Breast epithelium (tissue), 4 donors: Measurements from ENCODE around the gene FOXN3. TPM values are rescaled to one million over a fixed set of nuclear protein-coding genes. Genes with fewer than 3 reads are reported as not detected.

Experiments
- DNase-seq, 2 donors: peaks; one replicate each; pipeline ENCODE4 v3.0.0-alpha.2; 2019; ENCODE audit warnings: low spot score in 2 of 2
- H3K27ac ChIP-seq, 2 donors: fragments of 200-600 bp; sonication (generic) in 1 of 2; one replicate each; pipeline ENCODE4 v1.5.1; 2016 to 2019; ENCODE audit warnings: mild to moderate bottlenecking in 1 of 2
- H3K27me3 ChIP-seq, 2 donors: fragments of 200-600 bp; sonication (generic) in 1 of 2; one replicate each; pipeline versions ENCODE4 v1.5.1 to v1.6.0; 2017 to 2019; ENCODE audit warnings: control low read depth in 1 of 2, mild to moderate bottlenecking in 1 of 2
- H3K36me3 ChIP-seq: fragments of 200-600 bp; one replicate; pipeline ENCODE4 v1.5.1; 2019
- H3K4me1 ChIP-seq, 2 donors: fragments of 200-600 bp; sonication (generic); one replicate each; pipeline ENCODE4 v1.5.1; 2016 to 2019; ENCODE audit warnings: control low read depth in 1 of 2
- H3K4me3 ChIP-seq, 3 donors: fragments of 200-600 bp; sonication (generic); 1 replicate in 2 of 3; 2 replicates in 1 of 3; pipeline ENCODE4 v1.5.1; 2016 to 2019; ENCODE audit warnings: mild to moderate bottlenecking in 3 of 3, moderate library complexity in 2 of 3
- H3K9me3 ChIP-seq, 2 donors: fragments of 200-600 bp; sonication (generic) in 1 of 2; one replicate each; pipeline ENCODE4 v1.5.1; 2016 to 2019; ENCODE audit warnings: control low read depth in 1 of 2
- POLR2A ChIP-seq: fragments of 450-650 bp; IDR thresholded peaks from one replicate; pipeline ENCODE4 v1.6.1; 2016; ENCODE audit warnings: antibody characterized with exemption, mild to moderate bottlenecking, moderate library complexity
- POLR2AphosphoS5 ChIP-seq, 3 donors: sonication (generic); formaldehyde crosslinking; IDR thresholded peaks; one replicate each; pipeline ENCODE4 v1.6.1; 2017; ENCODE audit warnings: antibody characterized with exemption in 3 of 3
- intact Hi-C: fragments of 100-400 bp; cut with DNase I; formaldehyde crosslinking; loops from one replicate; pipeline ENCODE4 v1.15.1; 2023; ENCODE audit warnings: low total_unique reads
- total RNA-seq, 3 donors: library from RNA; depleted of rRNA; stranded (reverse); fragments of >200 nt; gene quantifications; one replicate each; pipeline ENCODE4 v1.1.0, GENCODE V29; 2016
- TF ChIP-seq, protein P1 (sequence below), 3 donors: fragments of 450-650 bp; IDR thresholded peaks; one replicate each; pipeline ENCODE4 v1.5.1; 2016 to 2017; ENCODE audit warnings: antibody characterized with exemption in 3 of 3, mild to moderate bottlenecking in 3 of 3, moderate library complexity in 3 of 3

The FOXN3 gene
- total RNA-seq, 3 donors from 2014 or later: 70.7 to 180 (median 80.3) TPM

DNA sequence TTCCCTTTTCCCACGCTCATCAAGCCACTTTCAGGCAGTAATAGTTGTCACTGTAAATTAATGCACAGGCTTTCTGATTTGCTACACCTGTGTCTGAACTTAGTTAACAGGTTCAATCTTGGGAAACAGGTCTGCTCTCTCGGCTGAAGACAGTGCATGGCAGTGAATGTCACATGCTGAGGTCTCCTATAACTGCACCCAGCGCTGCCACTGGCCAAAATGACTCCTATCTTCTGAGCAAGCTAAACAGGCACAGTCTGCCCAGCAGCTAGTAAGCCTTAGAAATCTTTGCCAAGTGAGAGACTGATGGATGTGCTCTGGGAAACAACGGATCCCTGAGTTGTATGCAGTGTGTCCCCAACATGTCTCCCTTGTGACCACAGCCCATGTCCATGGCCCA, 25.2 kb upstream of the FOXN3 start:
- Histone ChIP-seq H3K9me3 (no peaks in the 10 kb centered on the region), H3K27ac (no peak overlapping the region), H3K4me3 (no peak overlapping the region), H3K27me3 (no peaks in the 10 kb centered on the region), H3K36me3 (no peaks in the 10 kb centered on the region), H3K4me1 (no peaks in the 10 kb centered on the region)
- DNase-seq: no peak
- TF ChIP-seq POLR2A: no peak
- TF ChIP-seq, protein P1, sequence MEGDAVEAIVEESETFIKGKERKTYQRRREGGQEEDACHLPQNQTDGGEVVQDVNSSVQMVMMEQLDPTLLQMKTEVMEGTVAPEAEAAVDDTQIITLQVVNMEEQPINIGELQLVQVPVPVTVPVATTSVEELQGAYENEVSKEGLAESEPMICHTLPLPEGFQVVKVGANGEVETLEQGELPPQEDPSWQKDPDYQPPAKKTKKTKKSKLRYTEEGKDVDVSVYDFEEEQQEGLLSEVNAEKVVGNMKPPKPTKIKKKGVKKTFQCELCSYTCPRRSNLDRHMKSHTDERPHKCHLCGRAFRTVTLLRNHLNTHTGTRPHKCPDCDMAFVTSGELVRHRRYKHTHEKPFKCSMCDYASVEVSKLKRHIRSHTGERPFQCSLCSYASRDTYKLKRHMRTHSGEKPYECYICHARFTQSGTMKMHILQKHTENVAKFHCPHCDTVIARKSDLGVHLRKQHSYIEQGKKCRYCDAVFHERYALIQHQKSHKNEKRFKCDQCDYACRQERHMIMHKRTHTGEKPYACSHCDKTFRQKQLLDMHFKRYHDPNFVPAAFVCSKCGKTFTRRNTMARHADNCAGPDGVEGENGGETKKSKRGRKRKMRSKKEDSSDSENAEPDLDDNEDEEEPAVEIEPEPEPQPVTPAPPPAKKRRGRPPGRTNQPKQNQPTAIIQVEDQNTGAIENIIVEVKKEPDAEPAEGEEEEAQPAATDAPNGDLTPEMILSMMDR (IDR thresholded peaks at IDR 0.05): no peak
- TF ChIP-seq POLR2AphosphoS5 (IDR thresholded peaks at IDR 0.05): no peak
- intact Hi-C loops: no loop called here

DNA sequence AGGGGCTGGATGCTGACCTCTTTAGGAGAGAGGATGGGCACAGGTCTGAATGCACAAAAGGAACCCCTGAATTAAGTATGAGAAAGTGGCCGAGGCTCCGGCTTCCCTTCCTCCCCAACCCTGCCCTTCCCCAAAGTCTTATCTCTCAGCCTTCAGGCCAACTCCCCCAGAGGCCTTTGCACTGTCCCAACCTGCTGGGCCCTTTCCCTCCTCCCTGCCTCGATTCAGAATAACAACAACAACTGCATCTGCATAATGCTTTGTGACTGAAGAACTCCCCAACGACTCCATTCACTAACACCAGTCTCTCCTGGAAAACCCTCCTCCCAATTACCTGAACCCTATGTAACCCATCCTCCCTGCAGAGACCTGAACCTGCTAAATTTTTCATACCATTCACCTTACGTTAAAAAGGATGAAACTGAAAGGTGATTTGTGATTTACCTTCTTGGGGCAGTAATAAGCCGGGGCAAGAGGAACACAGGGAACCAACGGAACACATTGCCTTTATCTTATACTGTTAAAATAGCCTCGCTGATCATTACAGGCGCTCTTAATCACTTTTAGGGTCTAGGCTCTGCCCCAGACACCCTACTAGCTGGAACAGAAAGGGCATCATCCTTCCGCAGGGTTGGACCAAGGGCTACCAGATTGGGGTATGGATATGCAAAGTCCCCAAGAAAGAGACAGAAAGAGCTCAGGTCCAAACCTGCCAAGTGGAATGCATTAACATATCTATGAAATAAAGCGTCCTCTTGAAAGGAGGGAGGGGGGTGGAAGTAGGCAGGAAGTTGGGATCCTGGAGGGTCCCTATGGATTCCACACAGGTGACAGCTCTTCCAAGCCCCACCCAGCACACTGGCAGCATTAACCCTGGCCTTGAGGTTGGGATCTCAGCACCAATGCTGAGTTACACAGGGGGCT, 24.2 kb upstream of the FOXN3 start:
- H3K27ac ChIP-seq: no peak overlapping the region
- no peaks in the 10 kb centered on the region for H3K4me1 ChIP-seq
- H3K36me3 ChIP-seq: no peaks in the 10 kb centered on the region
- no peaks in the 10 kb centered on the region for H3K9me3 ChIP-seq
- H3K4me3 ChIP-seq: no peak overlapping the region
- TF ChIP-seq POLR2A (no peak), POLR2AphosphoS5 (IDR thresholded peaks at IDR 0.05) (no peak)
- TF ChIP-seq, protein P1 (IDR thresholded peaks at IDR 0.05): no peak
- no peaks in the 10 kb centered on the region for H3K27me3 ChIP-seq
- intact Hi-C loops: no loop called here
- DNase-seq: no peak

DNA sequence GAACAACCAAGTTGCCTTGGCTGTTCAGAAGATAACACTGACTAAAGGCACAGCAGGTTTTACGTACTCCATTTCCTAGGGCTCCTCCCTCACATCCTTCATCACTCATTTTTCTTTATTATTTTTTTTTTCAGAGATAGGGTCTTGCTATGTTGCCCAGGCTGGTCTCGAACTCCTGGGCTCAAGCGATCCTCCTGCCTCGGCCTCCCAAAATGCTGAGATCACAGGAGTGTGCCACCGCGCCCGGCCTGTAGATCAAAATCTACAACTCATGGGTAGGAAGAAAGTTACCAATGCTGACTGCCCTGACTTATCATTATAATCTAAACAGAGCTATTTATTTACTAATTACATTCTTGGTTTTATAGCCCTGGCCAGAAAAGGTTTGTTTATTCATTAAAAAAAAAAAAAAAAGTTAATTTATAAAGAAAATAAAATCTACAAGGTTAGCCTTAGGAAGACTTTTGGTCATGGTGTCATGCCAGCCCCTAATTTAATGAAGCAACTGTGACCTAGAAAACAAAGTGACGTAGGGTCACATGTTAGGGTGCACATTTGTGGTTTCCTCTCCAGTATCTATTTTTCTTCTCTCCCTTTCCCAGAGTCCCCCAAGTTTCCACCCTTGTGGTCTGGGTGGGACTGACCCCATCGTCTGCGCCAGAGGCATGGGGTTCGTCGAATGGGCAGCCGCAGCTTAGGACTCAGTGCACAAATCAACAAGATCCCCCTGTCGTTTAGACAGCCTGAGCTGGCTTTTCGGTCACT, 19.0 kb upstream of the FOXN3 start:
- Histone ChIP-seq H3K36me3 (no peaks in the 10 kb centered on the region), H3K27me3 (no peaks in the 10 kb centered on the region), H3K27ac (no peak overlapping the region), H3K9me3 (no peaks in the 10 kb centered on the region), H3K4me1 (no peaks in the 10 kb centered on the region), H3K4me3 (no peak overlapping the region)
- DNase-seq: no peak
- intact Hi-C loops: no loop called here
- TF ChIP-seq POLR2AphosphoS5 (IDR thresholded peaks at IDR 0.05) (no peak), POLR2A (no peak)
- TF ChIP-seq, protein P1 (IDR thresholded peaks at IDR 0.05): no peak

DNA sequence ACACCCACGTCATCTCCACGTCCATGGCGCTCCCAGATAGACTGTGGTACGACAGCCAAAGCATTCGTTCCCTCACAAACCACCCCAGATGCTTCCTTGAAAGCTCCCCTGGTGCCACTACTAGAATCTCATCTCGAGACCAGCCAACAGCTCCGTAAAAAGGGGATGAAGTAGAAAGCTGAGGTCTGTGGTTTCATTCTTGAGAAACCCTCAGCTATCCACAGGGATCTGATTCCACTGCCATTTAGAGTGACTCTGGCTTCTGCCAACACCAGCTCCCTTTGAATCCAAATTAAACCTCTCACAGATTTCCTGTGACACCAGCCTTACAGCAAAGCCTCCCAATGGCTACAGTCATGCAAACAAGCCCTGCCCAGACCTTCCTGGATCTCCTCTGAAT, 18.5 kb upstream of the FOXN3 start:
- TF ChIP-seq, protein P1 (IDR thresholded peaks at IDR 0.05): no peak
- TF ChIP-seq POLR2A (no peak), POLR2AphosphoS5 (IDR thresholded peaks at IDR 0.05) (no peak)
- no peak overlapping the region for H3K4me3 ChIP-seq
- no peaks in the 10 kb centered on the region for H3K4me1 ChIP-seq
- intact Hi-C loops: no loop called here
- H3K27me3 ChIP-seq: no peaks in the 10 kb centered on the region
- no peak for DNase-seq
- H3K27ac ChIP-seq: no peak overlapping the region
- no peaks in the 10 kb centered on the region for H3K36me3 ChIP-seq
- H3K9me3 ChIP-seq: no peaks in the 10 kb centered on the region

DNA sequence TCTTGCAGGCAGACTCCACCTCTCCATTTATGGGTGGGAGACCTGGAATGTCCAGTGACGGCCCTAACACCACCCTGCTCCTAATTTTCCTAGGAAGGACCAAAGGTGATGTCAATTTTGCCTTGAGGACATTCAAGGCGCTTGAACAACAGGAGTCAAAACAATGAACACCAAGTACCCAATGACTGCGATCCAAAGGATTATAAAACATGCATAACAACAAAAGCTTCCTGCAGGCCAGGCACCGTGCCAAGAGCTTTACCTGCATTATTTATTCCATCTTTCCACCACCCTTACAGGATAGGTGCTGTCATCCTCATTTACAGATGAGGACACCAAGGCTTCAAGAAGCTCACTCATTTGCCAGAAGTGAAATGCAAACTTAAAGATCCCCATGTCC, 15.2 kb upstream of the FOXN3 start:
- no peak overlapping the region for H3K4me3 ChIP-seq
- no peaks in the 10 kb centered on the region for H3K27me3 ChIP-seq
- H3K9me3 ChIP-seq: no peaks in the 10 kb centered on the region
- intact Hi-C loops: no loop called here
- TF ChIP-seq, protein P1 (IDR thresholded peaks at IDR 0.05): no peak
- TF ChIP-seq POLR2A (no peak), POLR2AphosphoS5 (IDR thresholded peaks at IDR 0.05) (no peak)
- H3K4me1 ChIP-seq: peaks cover 3 to 10% of the 10 kb centered on the region in 2 donors
- no peak for DNase-seq
- no peaks in the 10 kb centered on the region for H3K36me3 ChIP-seq
- H3K27ac ChIP-seq: no peak overlapping the region
